GM23338 (cell line): ENCODE measurements around the gene CPT1A. TPM values are rescaled to one million over a fixed set of nuclear protein-coding genes. Genes with fewer than 3 reads are reported as not detected.

Source experiments
- ATAC-seq: fragments of 200-7000 bp; cut with Tn5 transposase; 3 replicates; pipeline ENCODE4 v1.9.1; 2020
- DNase-seq: peaks from one replicate; pipeline ENCODE4 v3.0.0-alpha.2; 2015; ENCODE audit warnings: low spot score
- H2AFZ ChIP-seq: fragments of 200-600 bp; sonication (generic); 2 replicates; pipeline ENCODE4 v1.8.0; 2016; ENCODE audit warnings: antibody characterized with exemption, mild to moderate bottlenecking, moderate library complexity
- H3F3A ChIP-seq: fragments of 200-600 bp; sonication (generic); replicated peaks from 2 replicates; pipeline ENCODE4 v1.8.0; 2017; ENCODE audit warnings: antibody characterized with exemption, mixed run types, low read depth
- H3K27ac ChIP-seq: fragments of 200-600 bp; sonication (generic); 2 replicates; pipeline ENCODE4 v1.6.1; 2016; ENCODE audit warnings: low read depth
- H3K27me3 ChIP-seq: fragments of 200-600 bp; sonication (generic); 2 replicates; pipeline ENCODE4 v1.8.0; 2016; ENCODE audit warnings: mild to moderate bottlenecking, mixed run types, moderate library complexity; ENCODE audit not compliant: insufficient read depth
- H3K36me3 ChIP-seq: fragments of 200-600 bp; sonication (generic); 2 replicates; pipeline ENCODE4 v1.8.0; 2016; ENCODE audit warnings: mild to moderate bottlenecking; ENCODE audit not compliant: insufficient read depth
- H3K4me1 ChIP-seq: fragments of 200-600 bp; sonication (generic); 2 replicates; pipeline ENCODE4 v1.8.0; 2016; ENCODE audit warnings: mild to moderate bottlenecking, moderate library complexity; ENCODE audit not compliant: insufficient read depth
- H3K4me2 ChIP-seq: fragments of 200-600 bp; sonication (generic); 2 replicates; pipeline ENCODE4 v1.7.1; 2017; ENCODE audit warnings: mixed run types
- H3K4me3 ChIP-seq: fragments of 200-600 bp; sonication (generic); 2 replicates; pipeline ENCODE4 v1.6.1; 2016; ENCODE audit warnings: mixed run types
- H3K79me2 ChIP-seq: fragments of 200-600 bp; sonication (generic); replicated peaks from 2 replicates; pipeline ENCODE4 v1.8.0; 2017; ENCODE audit warnings: mild to moderate bottlenecking; ENCODE audit not compliant: insufficient read depth
- H3K9me2 ChIP-seq: fragments of 200-600 bp; sonication (generic); 2 replicates; pipeline ENCODE4 v1.8.0; 2017; ENCODE audit not compliant: insufficient read depth
- H4K20me1 ChIP-seq: fragments of 200-600 bp; sonication (generic); replicated peaks from 2 replicates; pipeline ENCODE4 v1.8.0; 2017; ENCODE audit warnings: mild to moderate bottlenecking; ENCODE audit not compliant: insufficient read depth
- H3K27ac Mint-ChIP-seq: 2 replicates; pipeline ENCODE4 v1.8.0; 2020; ENCODE audit warnings: inconsistent platforms, mild to moderate bottlenecking, moderate library complexity, mixed read lengths
- H3K27me3 Mint-ChIP-seq: 3 replicates; pipeline ENCODE4 v1.8.0; 2022; ENCODE audit warnings: low read depth, mild to moderate bottlenecking, moderate library complexity, mixed read lengths, inconsistent platforms; ENCODE audit not compliant: insufficient read depth, poor library complexity
- H3K36me3 Mint-ChIP-seq: 3 replicates; pipeline ENCODE4 v1.8.0; 2021; ENCODE audit warnings: low read depth, mild to moderate bottlenecking, inconsistent platforms, moderate library complexity, mixed read lengths
- H3K4me1 Mint-ChIP-seq: 3 replicates; pipeline ENCODE4 v1.8.0; 2020; ENCODE audit warnings: mild to moderate bottlenecking, inconsistent platforms, mixed read lengths
- H3K4me3 Mint-ChIP-seq: 3 replicates; pipeline ENCODE4 v1.8.0; 2021; ENCODE audit warnings: moderate library complexity, mild to moderate bottlenecking, inconsistent platforms, mixed read lengths
- H3K9me3 Mint-ChIP-seq: 3 replicates; pipeline ENCODE4 v1.8.0; 2020; ENCODE audit warnings: moderate library complexity, mild to moderate bottlenecking, inconsistent platforms, mixed read lengths
- CREB1 ChIP-seq: fragments of 250-450 bp; sonication (Bioruptor Pico); IDR thresholded peaks from 2 replicates; pipeline ENCODE4 v1.5.0; 2020; ENCODE audit warnings: low read depth, mild to moderate bottlenecking, moderate library complexity
- EZH2 ChIP-seq: fragments of 200-600 bp; sonication (generic); IDR thresholded peaks from one replicate; pipeline ENCODE4 v1.8.0; 2017; ENCODE audit warnings: antibody characterized with exemption, mild to moderate bottlenecking, low read depth; ENCODE audit not compliant: unreplicated experiment
- EZH2phosphoT487 ChIP-seq: fragments of 200-600 bp; sonication (generic); IDR thresholded peaks from one replicate; pipeline ENCODE4 v1.8.1; 2018; ENCODE audit warnings: antibody characterized with exemption; ENCODE audit not compliant: unreplicated experiment
- JUNB ChIP-seq: IDR thresholded peaks from one replicate; pipeline ENCODE4 v1.6.1; 2016; ENCODE audit warnings: antibody characterized with exemption; ENCODE audit not compliant: unreplicated experiment
- NANOG ChIP-seq: IDR thresholded peaks from 2 replicates; pipeline ENCODE4 v1.6.1; 2016; ENCODE audit warnings: antibody characterized with exemption, borderline replicate concordance
- POLR2AphosphoS5 ChIP-seq: IDR thresholded peaks from 2 replicates; pipeline ENCODE4 v1.6.1; 2016; ENCODE audit warnings: antibody characterized with exemption, low read depth
- STAT1 ChIP-seq: IDR thresholded peaks from one replicate; pipeline ENCODE4 v1.6.1; 2016; ENCODE audit warnings: antibody characterized with exemption; ENCODE audit not compliant: unreplicated experiment
- ZNF114 ChIP-seq: fragments of 250-450 bp; sonication (Bioruptor Pico); IDR thresholded peaks from 2 replicates; pipeline ENCODE4 v1.5.0; 2020; ENCODE audit warnings: mild to moderate bottlenecking, moderate library complexity
- ZNF331 ChIP-seq: fragments of 250-450 bp; sonication (Bioruptor Pico); IDR thresholded peaks from 2 replicates; pipeline ENCODE4 v1.5.0; 2020; ENCODE audit warnings: low read depth, mild to moderate bottlenecking, moderate library complexity
- polyA plus RNA-seq: library from polyadenylated mRNA; unstranded; fragments of >200 nt; fragmentation: Nextera tagmentation; extraction: Ambion mirVana; gene quantifications from 2 replicates; pipeline ENCODE4 v1.2.1, GENCODE V29; 2016
- total RNA-seq: library from RNA; depleted of rRNA; stranded (reverse); fragments of >200 nt; shearing (Covaris generic); gene quantifications from 2 replicates; pipeline ENCODE4 v1.2.3, GENCODE V29; 2014
- TF ChIP-seq, protein P1 (sequence below): IDR thresholded peaks from one replicate; pipeline ENCODE4 v1.6.1; 2018; ENCODE audit warnings: antibody characterized with exemption; ENCODE audit not compliant: unreplicated experiment
- TF ChIP-seq, protein P2 (sequence below): fragments of 250-450 bp; sonication (Bioruptor Pico); IDR thresholded peaks from 2 replicates; pipeline ENCODE4 v1.5.0; 2020; ENCODE audit warnings: mild to moderate bottlenecking, moderate library complexity

CPT1A gene
- total and polyA plus RNA-seq, 2 experiments from 2014 or later: 2.6 to 9.5 TPM

DNA sequence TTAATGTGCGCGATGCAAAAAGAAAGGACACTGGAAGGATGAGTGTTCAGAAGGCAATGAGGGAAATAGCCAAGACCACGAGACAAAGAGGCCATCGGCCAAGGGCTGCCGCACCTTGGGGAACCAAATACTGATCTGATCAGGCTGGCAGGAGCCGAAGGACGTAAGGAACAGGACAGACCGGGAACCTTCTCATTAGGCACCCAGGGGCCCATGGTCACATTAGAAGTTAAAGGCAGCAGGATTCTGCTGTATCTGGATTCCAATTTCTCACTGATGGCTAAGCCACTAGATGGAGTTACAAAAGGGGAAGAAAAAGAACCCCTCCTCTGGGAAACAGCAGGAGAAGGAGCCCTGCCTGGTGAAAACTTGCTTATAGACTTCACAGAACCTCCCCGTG, 28.8 kb upstream of the CPT1A start:
- Histone ChIP-seq H3K4me3 (peak overlapping the region; percentile 34), H3K4me2 (peak overlapping the region; percentile 76), H3K79me2 (no peaks in the 10 kb centered on the region), H3F3A (no peaks in the 10 kb centered on the region), H3K9me2 (no peaks in the 10 kb centered on the region), H3K36me3 (no peaks in the 10 kb centered on the region), H2AFZ (peak overlapping the region; percentile 94), H3K27me3 (no peaks in the 10 kb centered on the region), H3K4me1 (peaks cover 16% of the 10 kb centered on the region), H3K27ac (no peak overlapping the region), H4K20me1 (no peaks in the 10 kb centered on the region)
- Mint-ChIP-seq H3K9me3 (no peaks in the 10 kb centered on the region), H3K4me3 (peak overlapping the region; percentile 72), H3K27ac (no peak overlapping the region), H3K4me1 (peaks cover 37% of the 10 kb centered on the region), H3K36me3 (no peaks in the 10 kb centered on the region), H3K27me3 (peaks cover 27% of the 10 kb centered on the region)
- no peak for TF ChIP-seq NANOG
- DNase-seq (peak; percentile 35), ATAC-seq (peak; percentile 65)

DNA sequence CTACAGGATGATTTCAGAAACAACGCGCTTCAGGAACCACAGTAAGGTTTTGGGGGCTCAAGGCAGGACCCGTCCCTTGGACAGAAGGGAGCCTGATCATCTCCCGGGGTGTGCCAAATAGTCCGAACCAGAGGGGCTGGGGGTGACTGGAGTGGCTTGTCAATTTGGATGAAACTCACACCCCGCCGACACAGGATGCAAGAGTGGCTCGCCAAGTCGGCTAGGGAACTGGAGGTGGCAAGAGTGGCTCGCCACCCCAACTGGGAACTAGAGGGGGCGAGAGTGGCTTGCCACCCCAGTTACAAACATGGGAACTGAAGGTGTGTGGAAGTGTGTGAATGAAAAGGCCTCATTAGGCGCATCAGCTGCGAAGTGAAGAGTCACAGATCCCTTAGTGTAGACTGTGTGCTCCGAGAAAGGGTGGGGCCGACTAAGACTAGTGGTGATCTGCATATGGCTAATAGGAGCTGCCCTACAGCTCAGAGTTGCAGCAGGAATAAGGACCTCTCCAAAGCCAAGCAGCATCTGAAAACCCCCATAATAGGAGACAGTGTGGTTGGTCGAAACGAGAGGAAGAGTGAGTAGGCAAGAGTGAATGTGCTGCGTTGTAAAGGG, 26.6 kb upstream of the CPT1A start:
- Histone ChIP-seq H3K9me2 (no peaks in the 10 kb centered on the region), H3K27ac (no peak overlapping the region), H3K4me1 (peaks cover 16% of the 10 kb centered on the region), H2AFZ (0 out of 2 replicates have a peak overlapping the region, but pooled peaks have one; percentile 28), H4K20me1 (no peaks in the 10 kb centered on the region), H3F3A (no peaks in the 10 kb centered on the region), H3K79me2 (no peaks in the 10 kb centered on the region), H3K27me3 (no peaks in the 10 kb centered on the region), H3K36me3 (no peaks in the 10 kb centered on the region), H3K4me3 (no peak overlapping the region), H3K4me2 (no peak overlapping the region)
- no peak for DNase-seq
- ATAC-seq: peak; percentile 19
- H3K4me3 Mint-ChIP-seq: no peak overlapping the region; the same call in 2 of the 3 replicates
- H3K4me1 Mint-ChIP-seq: peaks cover 37% of the 10 kb centered on the region
- peaks cover 3% of the 10 kb centered on the region; the same call in 2 of the 3 replicates for H3K9me3 Mint-ChIP-seq
- H3K27ac Mint-ChIP-seq: no peak overlapping the region
- peaks cover 21% of the 10 kb centered on the region for H3K27me3 Mint-ChIP-seq
- H3K36me3 Mint-ChIP-seq: no peaks in the 10 kb centered on the region
- no peak for TF ChIP-seq ZNF114 (CRISPR knock-in tag)
- TF ChIP-seq STAT1: no peak
- TF ChIP-seq POLR2AphosphoS5: no peak
- TF ChIP-seq NANOG: no peak
- TF ChIP-seq, protein P1, sequence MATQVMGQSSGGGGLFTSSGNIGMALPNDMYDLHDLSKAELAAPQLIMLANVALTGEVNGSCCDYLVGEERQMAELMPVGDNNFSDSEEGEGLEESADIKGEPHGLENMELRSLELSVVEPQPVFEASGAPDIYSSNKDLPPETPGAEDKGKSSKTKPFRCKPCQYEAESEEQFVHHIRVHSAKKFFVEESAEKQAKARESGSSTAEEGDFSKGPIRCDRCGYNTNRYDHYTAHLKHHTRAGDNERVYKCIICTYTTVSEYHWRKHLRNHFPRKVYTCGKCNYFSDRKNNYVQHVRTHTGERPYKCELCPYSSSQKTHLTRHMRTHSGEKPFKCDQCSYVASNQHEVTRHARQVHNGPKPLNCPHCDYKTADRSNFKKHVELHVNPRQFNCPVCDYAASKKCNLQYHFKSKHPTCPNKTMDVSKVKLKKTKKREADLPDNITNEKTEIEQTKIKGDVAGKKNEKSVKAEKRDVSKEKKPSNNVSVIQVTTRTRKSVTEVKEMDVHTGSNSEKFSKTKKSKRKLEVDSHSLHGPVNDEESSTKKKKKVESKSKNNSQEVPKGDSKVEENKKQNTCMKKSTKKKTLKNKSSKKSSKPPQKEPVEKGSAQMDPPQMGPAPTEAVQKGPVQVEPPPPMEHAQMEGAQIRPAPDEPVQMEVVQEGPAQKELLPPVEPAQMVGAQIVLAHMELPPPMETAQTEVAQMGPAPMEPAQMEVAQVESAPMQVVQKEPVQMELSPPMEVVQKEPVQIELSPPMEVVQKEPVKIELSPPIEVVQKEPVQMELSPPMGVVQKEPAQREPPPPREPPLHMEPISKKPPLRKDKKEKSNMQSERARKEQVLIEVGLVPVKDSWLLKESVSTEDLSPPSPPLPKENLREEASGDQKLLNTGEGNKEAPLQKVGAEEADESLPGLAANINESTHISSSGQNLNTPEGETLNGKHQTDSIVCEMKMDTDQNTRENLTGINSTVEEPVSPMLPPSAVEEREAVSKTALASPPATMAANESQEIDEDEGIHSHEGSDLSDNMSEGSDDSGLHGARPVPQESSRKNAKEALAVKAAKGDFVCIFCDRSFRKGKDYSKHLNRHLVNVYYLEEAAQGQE: no peak
- TF ChIP-seq EZH2phosphoT487: no peak
- TF ChIP-seq, protein P2, sequence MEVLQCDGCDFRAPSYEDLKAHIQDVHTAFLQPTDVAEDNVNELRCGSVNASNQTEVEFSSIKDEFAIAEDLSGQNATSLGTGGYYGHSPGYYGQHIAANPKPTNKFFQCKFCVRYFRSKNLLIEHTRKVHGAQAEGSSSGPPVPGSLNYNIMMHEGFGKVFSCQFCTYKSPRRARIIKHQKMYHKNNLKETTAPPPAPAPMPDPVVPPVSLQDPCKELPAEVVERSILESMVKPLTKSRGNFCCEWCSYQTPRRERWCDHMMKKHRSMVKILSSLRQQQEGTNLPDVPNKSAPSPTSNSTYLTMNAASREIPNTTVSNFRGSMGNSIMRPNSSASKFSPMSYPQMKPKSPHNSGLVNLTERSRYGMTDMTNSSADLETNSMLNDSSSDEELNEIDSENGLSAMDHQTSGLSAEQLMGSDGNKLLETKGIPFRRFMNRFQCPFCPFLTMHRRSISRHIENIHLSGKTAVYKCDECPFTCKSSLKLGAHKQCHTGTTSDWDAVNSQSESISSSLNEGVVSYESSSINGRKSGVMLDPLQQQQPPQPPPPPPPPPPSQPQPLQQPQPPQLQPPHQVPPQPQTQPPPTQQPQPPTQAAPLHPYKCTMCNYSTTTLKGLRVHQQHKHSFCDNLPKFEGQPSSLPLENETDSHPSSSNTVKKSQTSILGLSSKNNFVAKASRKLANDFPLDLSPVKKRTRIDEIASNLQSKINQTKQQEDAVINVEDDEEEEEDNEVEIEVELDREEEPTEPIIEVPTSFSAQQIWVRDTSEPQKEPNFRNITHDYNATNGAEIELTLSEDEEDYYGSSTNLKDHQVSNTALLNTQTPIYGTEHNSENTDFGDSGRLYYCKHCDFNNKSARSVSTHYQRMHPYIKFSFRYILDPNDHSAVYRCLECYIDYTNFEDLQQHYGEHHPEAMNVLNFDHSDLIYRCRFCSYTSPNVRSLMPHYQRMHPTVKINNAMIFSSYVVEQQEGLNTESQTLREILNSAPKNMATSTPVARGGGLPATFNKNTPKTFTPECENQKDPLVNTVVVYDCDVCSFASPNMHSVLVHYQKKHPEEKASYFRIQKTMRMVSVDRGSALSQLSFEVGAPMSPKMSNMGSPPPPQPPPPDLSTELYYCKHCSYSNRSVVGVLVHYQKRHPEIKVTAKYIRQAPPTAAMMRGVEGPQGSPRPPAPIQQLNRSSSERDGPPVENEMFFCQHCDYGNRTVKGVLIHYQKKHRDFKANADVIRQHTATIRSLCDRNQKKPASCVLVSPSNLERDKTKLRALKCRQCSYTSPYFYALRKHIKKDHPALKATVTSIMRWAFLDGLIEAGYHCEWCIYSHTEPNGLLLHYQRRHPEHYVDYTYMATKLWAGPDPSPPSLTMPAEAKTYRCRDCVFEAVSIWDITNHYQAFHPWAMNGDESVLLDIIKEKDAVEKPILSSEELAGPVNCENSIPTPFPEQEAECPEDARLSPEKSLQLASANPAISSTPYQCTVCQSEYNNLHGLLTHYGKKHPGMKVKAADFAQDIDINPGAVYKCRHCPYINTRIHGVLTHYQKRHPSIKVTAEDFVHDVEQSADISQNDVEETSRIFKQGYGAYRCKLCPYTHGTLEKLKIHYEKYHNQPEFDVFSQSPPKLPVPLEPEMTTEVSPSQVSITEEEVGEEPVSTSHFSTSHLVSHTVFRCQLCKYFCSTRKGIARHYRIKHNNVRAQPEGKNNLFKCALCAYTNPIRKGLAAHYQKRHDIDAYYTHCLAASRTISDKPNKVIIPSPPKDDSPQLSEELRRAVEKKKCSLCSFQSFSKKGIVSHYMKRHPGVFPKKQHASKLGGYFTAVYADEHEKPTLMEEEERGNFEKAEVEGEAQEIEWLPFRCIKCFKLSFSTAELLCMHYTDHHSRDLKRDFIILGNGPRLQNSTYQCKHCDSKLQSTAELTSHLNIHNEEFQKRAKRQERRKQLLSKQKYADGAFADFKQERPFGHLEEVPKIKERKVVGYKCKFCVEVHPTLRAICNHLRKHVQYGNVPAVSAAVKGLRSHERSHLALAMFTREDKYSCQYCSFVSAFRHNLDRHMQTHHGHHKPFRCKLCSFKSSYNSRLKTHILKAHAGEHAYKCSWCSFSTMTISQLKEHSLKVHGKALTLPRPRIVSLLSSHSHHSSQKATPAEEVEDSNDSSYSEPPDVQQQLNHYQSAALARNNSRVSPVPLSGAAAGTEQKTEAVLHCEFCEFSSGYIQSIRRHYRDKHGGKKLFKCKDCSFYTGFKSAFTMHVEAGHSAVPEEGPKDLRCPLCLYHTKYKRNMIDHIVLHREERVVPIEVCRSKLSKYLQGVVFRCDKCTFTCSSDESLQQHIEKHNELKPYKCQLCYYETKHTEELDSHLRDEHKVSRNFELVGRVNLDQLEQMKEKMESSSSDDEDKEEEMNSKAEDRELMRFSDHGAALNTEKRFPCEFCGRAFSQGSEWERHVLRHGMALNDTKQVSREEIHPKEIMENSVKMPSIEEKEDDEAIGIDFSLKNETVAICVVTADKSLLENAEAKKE (CRISPR knock-in tag): no peak
- TF ChIP-seq EZH2: no peak
- TF ChIP-seq ZNF331 (CRISPR knock-in tag): no peak
- no peak for TF ChIP-seq CREB1 (CRISPR knock-in tag)
- no peak for TF ChIP-seq JUNB
